Measurements from ENCODE around the gene CRHR2.
A peak's percentile ranks its signal among the peaks of the same experiment; 100 is the strongest.

CRHR2 gene

DNA sequence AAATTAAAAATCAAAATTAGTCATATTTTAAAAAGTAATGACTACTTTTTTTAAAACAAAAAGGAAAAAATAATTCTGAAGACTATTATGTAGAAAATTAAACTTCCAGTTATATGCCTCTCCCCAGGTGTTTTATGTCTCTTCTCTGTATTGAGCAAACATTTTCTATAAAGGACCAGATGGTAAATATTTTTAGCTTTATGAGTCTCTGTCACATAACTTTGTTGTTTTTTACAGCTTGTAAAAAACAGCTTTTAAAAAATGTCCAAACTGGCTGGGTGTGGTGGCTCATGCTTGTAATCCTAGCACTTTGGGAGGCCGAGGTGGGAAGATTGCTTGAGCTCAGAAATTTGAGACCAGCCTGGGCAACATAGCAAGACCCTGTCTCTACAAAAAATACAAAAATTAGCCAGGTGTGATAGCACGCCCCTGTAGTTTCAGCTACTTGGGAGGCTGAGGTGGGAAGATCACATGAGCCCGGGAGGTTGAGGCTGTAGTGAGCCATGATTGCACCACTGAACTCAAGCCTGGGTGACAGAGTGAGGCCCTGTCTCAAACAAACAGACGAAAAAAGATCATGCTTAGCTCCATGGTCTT, 64.1 kb downstream of the CRHR2 start:
- no peak for DNase-seq (ENCODE audit: low spot score)

DNA sequence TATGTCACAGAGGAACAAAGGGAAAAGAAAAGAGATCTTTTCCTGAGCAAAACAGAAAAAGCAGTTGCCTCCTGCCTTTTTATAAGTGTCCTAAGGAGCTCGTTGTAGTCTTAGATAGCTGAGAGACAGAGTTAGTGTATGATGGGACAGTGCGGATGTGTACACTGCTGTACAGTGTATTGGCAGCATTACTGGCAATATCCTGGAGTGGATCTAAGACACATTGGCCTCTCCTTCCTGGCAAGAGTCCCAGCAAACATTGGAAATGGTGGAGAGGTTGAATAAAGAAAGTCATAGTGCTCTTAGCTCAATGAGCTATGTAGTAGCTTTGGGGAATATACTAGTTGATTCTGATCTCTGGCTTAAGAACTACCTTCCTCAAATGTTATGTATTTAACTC, 64.9 kb downstream of the CRHR2 start:
- no peak for DNase-seq (ENCODE audit: low spot score)

DNA sequence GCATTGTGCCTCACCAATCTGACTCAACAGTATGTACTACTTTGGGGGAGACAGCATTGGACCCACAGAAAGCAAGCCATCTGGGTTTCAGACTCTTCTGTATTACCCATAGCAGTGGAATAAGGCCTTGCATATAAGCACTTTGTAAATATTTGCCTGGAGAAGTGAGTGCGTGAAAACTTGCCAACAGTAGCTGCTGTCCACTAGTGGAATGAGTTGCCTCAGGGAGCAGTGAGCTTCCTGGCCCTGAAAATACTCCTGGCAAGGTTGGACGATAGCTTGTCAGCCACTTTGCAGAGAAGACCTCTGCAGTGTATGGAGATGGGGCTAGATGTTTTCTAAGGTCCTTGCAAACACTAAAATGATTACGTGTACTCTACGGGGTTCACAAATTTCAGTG, 65.9 kb downstream of the CRHR2 start:
- DNase-seq (ENCODE audit: low spot score): no peak

DNA sequence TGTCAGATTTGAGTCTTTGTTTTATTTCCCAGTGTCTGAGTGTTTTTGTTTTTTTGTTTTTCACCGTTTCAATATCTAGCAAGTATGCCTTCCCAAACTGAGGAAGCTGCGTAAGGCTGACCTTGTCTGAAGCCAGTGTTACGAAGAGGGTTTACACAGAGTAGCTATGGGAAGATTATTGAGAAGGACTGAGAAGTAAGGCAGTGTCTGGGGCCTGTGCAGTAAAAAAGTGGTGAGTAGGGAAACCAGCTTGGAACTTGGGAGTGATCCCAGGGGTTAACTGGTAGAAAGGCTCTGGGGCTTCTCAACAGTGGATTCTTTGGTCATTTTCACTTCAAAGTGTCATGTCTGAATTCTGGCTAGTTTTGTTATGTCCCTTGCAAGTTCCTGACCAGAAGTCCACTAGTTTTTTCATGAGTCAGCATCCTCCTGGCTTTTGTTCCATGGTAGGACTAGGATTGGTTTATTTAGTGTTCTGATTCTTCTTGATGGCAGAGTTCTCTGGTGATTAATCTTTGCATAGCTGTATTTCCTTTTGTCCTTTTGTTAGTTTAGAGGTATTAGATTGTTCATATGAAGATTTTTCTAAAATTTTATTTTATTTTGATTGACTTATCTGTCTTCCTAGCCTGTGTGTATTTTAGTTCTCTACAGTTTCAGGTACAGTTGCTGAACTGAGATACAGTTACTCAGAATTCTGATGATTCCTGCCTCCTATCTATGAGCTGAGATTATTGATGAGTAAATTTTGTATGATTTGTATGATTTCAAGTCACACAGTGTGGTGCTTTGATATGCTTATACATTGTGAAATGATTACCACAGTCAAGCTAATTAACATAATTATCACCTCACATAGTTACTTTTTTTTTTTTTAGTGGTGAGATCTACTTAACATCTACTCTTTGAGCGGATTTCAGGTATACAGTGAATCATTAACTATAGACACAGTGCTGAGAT, 68.6 kb downstream of the CRHR2 start:
- peak; percentile 33 for DNase-seq (ENCODE audit: low spot score)

DNA sequence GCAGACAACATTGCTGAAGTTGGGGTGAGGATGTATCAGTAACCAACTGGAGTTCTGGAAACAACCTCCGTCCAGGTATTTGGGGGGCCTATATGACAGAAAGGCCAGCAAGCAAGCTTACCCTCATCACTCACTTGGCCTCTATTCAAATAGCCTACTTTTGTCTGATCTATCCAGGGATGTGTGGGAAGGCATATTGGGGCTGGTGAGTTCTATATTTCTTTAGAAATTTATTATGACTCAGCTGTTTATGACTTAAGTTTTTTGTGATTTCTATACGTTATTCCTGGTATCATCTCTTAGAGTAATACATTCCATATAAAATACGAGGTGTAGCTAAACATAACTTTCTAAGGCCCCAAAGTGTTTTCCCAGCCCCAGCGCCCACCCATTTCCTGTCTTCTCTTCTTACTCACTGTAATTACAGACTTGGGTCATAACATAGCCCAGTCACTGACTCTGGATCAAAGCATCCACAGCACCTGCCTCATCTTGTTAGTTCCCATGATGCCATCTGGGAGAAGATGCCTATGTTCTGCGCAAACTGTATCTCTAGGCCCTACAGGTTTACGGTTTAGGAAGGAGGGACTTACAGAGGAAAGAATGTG, 69.5 kb downstream of the CRHR2 start:
- no peak for DNase-seq (ENCODE audit: low spot score)

DNA sequence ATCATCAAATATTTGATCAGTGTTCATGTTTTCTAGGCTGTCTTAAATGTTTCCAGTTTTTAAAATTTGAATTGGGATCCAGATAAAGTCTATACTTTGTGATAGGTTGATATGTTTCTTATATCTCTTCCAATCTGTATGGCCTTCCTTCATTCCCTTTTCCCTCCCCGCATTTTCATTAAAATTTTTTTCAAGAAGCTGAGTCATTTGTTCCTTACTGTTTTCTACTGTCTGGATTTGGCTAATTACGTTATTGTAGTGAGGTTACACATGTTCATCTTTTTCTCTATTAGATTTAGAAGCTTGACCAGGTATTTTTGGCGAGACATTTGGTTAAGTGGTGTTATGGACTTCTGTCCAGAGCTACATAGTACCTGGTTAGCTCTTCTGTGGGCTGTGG, 76.4 kb downstream of the CRHR2 start:
- DNase-seq (ENCODE audit: low spot score): no peak

DNA sequence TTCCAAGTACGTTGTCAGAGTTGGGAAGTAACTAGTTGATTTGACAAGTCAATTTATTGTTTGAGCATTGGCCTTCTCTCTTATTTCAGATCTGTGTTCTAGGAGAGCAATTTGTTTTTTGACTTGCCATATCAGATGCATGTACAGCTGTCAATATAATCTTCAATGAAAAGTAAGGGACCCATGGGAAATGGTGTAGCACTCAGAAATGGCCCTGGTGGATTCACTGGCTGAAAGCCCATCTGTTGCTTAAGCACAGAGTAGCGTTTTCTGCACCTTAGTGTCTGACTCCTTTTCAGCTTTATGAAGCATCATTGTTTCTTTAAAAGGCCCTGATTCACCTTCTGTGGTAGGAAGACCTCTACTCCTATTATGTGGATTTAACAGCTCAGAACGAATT, 77.4 kb downstream of the CRHR2 start:
- DNase-seq (ENCODE audit: low spot score): no peak

Measured in kidney capillary endothelial cell (primary cell).